Testis (tissue), 3 donors: ENCODE data around the gene OLFML2B. TPM values are rescaled to one million over a fixed set of nuclear protein-coding genes. Genes with fewer than 3 reads are reported as not detected.

Experiments used
- DNase-seq: peaks from one replicate; pipeline ENCODE4 v3.0.0-alpha.2; 2019
- H3K27ac ChIP-seq, 2 donors: fragments of 200-600 bp; sonication (generic); one replicate each; pipeline ENCODE4 v1.5.1; 2019
- H3K27me3 ChIP-seq: fragments of 200-600 bp; sonication (generic); one replicate; pipeline ENCODE4 v1.5.1; 2019
- H3K36me3 ChIP-seq: fragments of 200-600 bp; sonication (generic); one replicate; pipeline ENCODE4 v1.5.1; 2017; ENCODE audit warnings: low read depth; ENCODE audit errors: missing control alignments
- H3K4me1 ChIP-seq: fragments of 200-600 bp; sonication (generic); one replicate; pipeline ENCODE4 v1.5.1; 2019
- H3K4me3 ChIP-seq, 2 donors: fragments of 200-600 bp; sonication (generic); one replicate each; pipeline ENCODE4 v1.5.1; 2017 to 2019
- H3K9me3 ChIP-seq: fragments of 200-600 bp; sonication (generic); one replicate; pipeline ENCODE4 v1.5.1; 2017
- POLR2A ChIP-seq: fragments of 450-650 bp; IDR thresholded peaks from one replicate; pipeline ENCODE4 v1.6.1; 2017; ENCODE audit warnings: antibody characterized with exemption, mild to moderate bottlenecking, moderate library complexity
- WGBS, 2 donors: methylation state at CpG; one replicate each; pipeline ENCODE4 v1.1.5; 2018; 5-methylcytosine and 5-hydroxymethylcytosine counted together
- intact Hi-C: fragments of 100-400 bp; cut with DNase I; formaldehyde crosslinking; loops from one replicate; pipeline ENCODE4 v1.15.1; 2023; ENCODE audit warnings: low total_unique reads
- polyA plus RNA-seq: library from polyadenylated mRNA; stranded (reverse); fragments of 350-450 nt; fragmentation: Illumina TruSeq; extraction: RNeasy Lipid Tissue Mini Kit (QIAGEN cat#74804); gene quantifications from one replicate; pipeline ENCODE4 v1.2.3, GENCODE V29; 2014; ENCODE audit warnings: low read depth, low replicate concordance; ENCODE audit not compliant: insufficient read depth
- total RNA-seq, 2 donors: library from RNA; depleted of rRNA; stranded (reverse); fragments of >200 nt; gene quantifications; one replicate each; pipeline ENCODE4 v1.2.3, GENCODE V29; 2016
- TF ChIP-seq, protein P1 (sequence below), 3 experiments: fragments of 450-650 bp in 2 of 3; fragments of 200-600 bp in 1 of 3; sonication (generic) in 1 of 3; IDR thresholded peaks; one replicate each; pipeline ENCODE4 v1.5.1; 2016 to 2019; ENCODE audit warnings: antibody characterized with exemption in 3 of 3, mild to moderate bottlenecking in 2 of 3, moderate library complexity in 1 of 3

OLFML2B gene
- total and polyA plus RNA-seq, 3 donors from 2014 or later = 31.3 to 57.9 (median 40.4) TPM

DNA sequence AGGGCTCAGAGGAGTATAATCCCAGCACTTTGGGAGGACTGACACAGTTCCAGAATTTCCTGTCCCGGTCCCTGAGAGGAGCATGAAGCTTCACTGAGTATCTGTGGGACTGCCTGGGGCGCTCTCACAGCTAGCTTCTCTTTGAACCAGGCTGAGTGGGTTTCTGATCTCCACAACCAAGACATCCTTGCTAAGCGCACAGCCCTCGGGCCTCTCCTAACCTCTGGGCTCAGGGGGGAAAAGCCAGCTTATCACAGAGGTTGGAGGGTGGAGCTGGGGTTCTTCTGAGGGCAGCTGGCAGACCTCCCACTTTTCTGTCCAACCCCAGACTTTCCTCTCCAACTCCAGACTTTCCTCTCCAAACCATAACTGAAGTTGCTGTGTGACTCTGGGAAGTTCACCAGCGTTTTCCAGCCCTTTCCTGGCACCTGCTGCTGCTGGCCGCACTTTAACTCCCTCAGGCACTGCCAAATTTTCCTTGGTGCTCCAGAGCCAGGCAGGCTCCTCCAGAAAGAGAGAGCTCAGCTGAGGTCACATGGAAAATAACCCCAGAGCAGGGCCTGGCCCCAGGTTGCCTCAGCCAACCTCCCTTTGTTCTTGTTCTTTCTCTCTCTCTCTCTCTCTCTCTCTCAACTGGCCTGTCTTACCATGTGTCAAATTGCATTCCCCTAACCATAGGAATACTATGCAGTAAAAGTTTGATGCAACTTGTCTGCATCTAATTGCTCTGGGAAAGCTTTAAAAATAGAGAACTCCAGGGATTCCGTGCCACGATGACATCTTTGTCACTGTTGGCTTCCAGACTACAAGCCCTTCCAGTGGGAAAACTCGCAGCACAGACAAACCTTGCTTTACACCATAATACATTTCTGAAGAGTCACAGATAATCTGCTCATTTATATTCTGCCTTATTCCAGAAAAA lies 49.5 kb downstream of the OLFML2B start:
- no peaks in the 10 kb centered on the region for H3K27me3 ChIP-seq
- peaks cover 13% of the 10 kb centered on the region for H3K4me1 ChIP-seq
- H3K4me3 ChIP-seq = no peak overlapping the region
- no peaks in the 10 kb centered on the region for H3K9me3 ChIP-seq
- intact Hi-C loops = no loop called here
- peak overlapping the region in 1 of 2 donors; percentile 28 for H3K27ac ChIP-seq
- DNase-seq = peak; percentile 21
- no peak for TF ChIP-seq POLR2A
- TF ChIP-seq, protein P1, sequence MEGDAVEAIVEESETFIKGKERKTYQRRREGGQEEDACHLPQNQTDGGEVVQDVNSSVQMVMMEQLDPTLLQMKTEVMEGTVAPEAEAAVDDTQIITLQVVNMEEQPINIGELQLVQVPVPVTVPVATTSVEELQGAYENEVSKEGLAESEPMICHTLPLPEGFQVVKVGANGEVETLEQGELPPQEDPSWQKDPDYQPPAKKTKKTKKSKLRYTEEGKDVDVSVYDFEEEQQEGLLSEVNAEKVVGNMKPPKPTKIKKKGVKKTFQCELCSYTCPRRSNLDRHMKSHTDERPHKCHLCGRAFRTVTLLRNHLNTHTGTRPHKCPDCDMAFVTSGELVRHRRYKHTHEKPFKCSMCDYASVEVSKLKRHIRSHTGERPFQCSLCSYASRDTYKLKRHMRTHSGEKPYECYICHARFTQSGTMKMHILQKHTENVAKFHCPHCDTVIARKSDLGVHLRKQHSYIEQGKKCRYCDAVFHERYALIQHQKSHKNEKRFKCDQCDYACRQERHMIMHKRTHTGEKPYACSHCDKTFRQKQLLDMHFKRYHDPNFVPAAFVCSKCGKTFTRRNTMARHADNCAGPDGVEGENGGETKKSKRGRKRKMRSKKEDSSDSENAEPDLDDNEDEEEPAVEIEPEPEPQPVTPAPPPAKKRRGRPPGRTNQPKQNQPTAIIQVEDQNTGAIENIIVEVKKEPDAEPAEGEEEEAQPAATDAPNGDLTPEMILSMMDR (IDR thresholded peaks at IDR 0.05) = no peak
- 50 to 55% methylated on average over 9 of the region's 9 CpGs for WGBS, 2 donors
- H3K36me3 ChIP-seq = no peaks in the 10 kb centered on the region

- no peak for TF ChIP-seq POLR2A
- TF ChIP-seq, protein P1 (IDR thresholded peaks at IDR 0.05) = no peak
- no peak overlapping the region for H3K27ac ChIP-seq
- H3K36me3 ChIP-seq = no peaks in the 10 kb centered on the region
- WGBS, 2 donors = 63 to 69% methylated on average over 7 to 9 of the region's 9 CpGs
- H3K9me3 ChIP-seq = no peaks in the 10 kb centered on the region
- no peaks in the 10 kb centered on the region for H3K27me3 ChIP-seq
- no peak overlapping the region for H3K4me3 ChIP-seq
- DNase-seq = peak; percentile 36
- intact Hi-C loops = no loop called here
- H3K4me1 ChIP-seq = peaks cover 13% of the 10 kb centered on the region
These were observed 50.8 kb downstream of the OLFML2B start for GRCh38 chr1:161972828-161973227.

- intact Hi-C loops = no loop called here
- 74 to 100% methylated on average over 2 to 3 of the region's 3 CpGs for WGBS, 2 donors
- no peak for DNase-seq
These were observed 53.0 kb downstream of the OLFML2B start for GRCh38 chr1:161970633-161971032.

GRCh38 chr1:161970036-161970435 lies 53.6 kb downstream of the OLFML2B start:
- Histone ChIP-seq H3K36me3 (no peaks in the 10 kb centered on the region), H3K27ac (no peak overlapping the region), H3K4me1 (peaks cover 13% of the 10 kb centered on the region), H3K4me3 (no peak overlapping the region), H3K9me3 (no peaks in the 10 kb centered on the region), H3K27me3 (no peaks in the 10 kb centered on the region)
- WGBS, 2 donors = 85 to 88% methylated on average over 6 of the region's 6 CpGs
- intact Hi-C loops = no loop called here
- TF ChIP-seq, protein P1 (IDR thresholded peaks at IDR 0.05) = no peak
- no peak for DNase-seq

More at GRCh38 chr1:161970633-161971032, 53.0 kb downstream of the OLFML2B start:
- TF ChIP-seq, protein P1 (IDR thresholded peaks at IDR 0.05) = no peak
- no peak for TF ChIP-seq POLR2A
- Histone ChIP-seq H3K27ac (no peak overlapping the region), H3K36me3 (no peaks in the 10 kb centered on the region), H3K4me3 (no peak overlapping the region), H3K27me3 (no peaks in the 10 kb centered on the region), H3K4me1 (peaks cover 13% of the 10 kb centered on the region), H3K9me3 (no peaks in the 10 kb centered on the region)
